ENCODE results near the gene SLC35A3. TPM values are rescaled to one million over a fixed set of nuclear protein-coding genes. Genes with fewer than 3 reads are reported as not detected.
A peak's percentile ranks its signal among the peaks of the same experiment; 100 is the strongest.
"Not testable (repeated sequence)": the region's sequence is repeated elsewhere in the genome, so short reads cannot be mapped to it uniquely, and the experiment has no call there.

The SLC35A3 gene
- total and polyA plus RNA-seq, 10 of the 15 experiments (the other 5 are each of a cell fraction or from before 2014, with no cell fraction given): 3.6 to 24.3 (median 15.4) TPM

- intact Hi-C loops (cut with micrococcal nuclease; ENCODE audit: unreplicated experiment); DNase-seq (ENCODE audit: low read depth, low spot score); CTCF ChIA-PET; in situ Hi-C loops (cut with MboI); H3K27me3 ChIP-seq (replicated peaks in 1 of 2; ENCODE audit: control insufficient read depth in 2 of 2, insufficient read depth in 2 of 2, low read length in 1 of 2); H2AFZ ChIP-seq (ENCODE audit: control insufficient read depth, low read depth, low read length); H4K20me1 ChIP-seq (ENCODE audit: control insufficient read depth, insufficient read depth); ATAC-seq; H3K9me3 ChIP-seq (replicated peaks; ENCODE audit: control insufficient read depth, insufficient read depth, low read length); FAIRE-seq: not testable (repeated sequence)
- peaks cover 17% of the 10 kb centered on the region for H3K4me1 ChIP-seq (ENCODE audit: control insufficient read depth, insufficient read depth, low read length)
- RAD21 ChIA-PET (ENCODE audit: unreplicated experiment): interaction anchor here (0.6 to 3.6 kb wide), 3 partner anchors 9 to 412 kb away, joined by 3 to 19 read pairs (median 5); a partner anchor contains a TSS
- BruUV-seq (replicated peaks): TSS peak; percentile 44
- H3K9ac ChIP-seq (ENCODE audit: control insufficient read depth, insufficient read depth, low read length): peak overlapping the region; percentile 28; the same call in 1 of the 2 replicates
- TF ChIP-seq DPF2 (IDR thresholded peaks at IDR 0.05) (peak; percentile 8; the same call in 1 of the 2 replicates), NR2F1 (conservative IDR thresholded peaks at IDR 0.05) (0 out of 2 replicates have a peak, but pooled peaks have one; percentile 15), IKZF1 (conservative IDR thresholded peaks at IDR 0.05) (0 out of 2 replicates have a peak, but pooled peaks have one; percentile 24), ZBTB33 (IDR thresholded peaks at IDR 0.05) (peak; percentile 94), HDGF (IDR thresholded peaks at IDR 0.05) (0 out of 2 replicates have a peak, but pooled peaks have one; percentile 19), MLLT1 (IDR thresholded peaks at IDR 0.05) (peak; percentile 97), RELB (IDR thresholded peaks at IDR 0.05; ENCODE audit: low read depth) (peak; percentile 9; the same call in 1 of the 2 replicates)
- peaks cover 95% of the 10 kb centered on the region for H3K79me2 ChIP-seq (ENCODE audit: control insufficient read depth, insufficient read depth, low read length)
- H3K4me2 ChIP-seq (ENCODE audit: control insufficient read depth, insufficient read depth): peak overlapping the region; percentile 69
- peak overlapping the region; percentile 90 for H3K27ac ChIP-seq (ENCODE audit: control insufficient read depth, insufficient read depth)
- peak overlapping the region; percentile 48; the same call in 1 of the 2 replicates for H3K4me3 ChIP-seq
- POLR2A ChIA-PET: interaction anchor here (0.6 to 3.8 kb wide), 6 partner anchors 9 to 290 kb away, joined by 3 to 41 read pairs (median 5); a partner anchor contains a TSS
- H3K36me3 ChIP-seq (ENCODE audit: control insufficient read depth in 2 of 2, insufficient read depth in 2 of 2, low read length in 1 of 2): peaks cover 0 to 14% of the 10 kb centered on the region in 2 experiments; a peak in 3 of 4 replicates
- WGBS (ENCODE audit: insufficient coverage, insufficient replicate concordance, low lambda C conversion rate, missing lambda C conversion rate): 96% methylated on average over 9 of the region's 11 CpGs
- SMC1A ChIA-PET (ENCODE audit: uncharacterized antibody, unreplicated experiment): interaction anchor here (1.0 to 6.8 kb wide), 5 partner anchors 8 to 105 kb away, joined by 3 to 56 read pairs (median 4); no protein-coding TSS in a partner anchor
These were observed 77.5 kb downstream of the SLC35A3 start for GRCh38 chr1:100047235-100047708.
